ENCODE results near the gene FBXO17.
"Not testable (repeated sequence)": the region's sequence is repeated elsewhere in the genome, so short reads cannot be mapped to it uniquely, and the experiment has no call there.

The FBXO17 gene

DNA sequence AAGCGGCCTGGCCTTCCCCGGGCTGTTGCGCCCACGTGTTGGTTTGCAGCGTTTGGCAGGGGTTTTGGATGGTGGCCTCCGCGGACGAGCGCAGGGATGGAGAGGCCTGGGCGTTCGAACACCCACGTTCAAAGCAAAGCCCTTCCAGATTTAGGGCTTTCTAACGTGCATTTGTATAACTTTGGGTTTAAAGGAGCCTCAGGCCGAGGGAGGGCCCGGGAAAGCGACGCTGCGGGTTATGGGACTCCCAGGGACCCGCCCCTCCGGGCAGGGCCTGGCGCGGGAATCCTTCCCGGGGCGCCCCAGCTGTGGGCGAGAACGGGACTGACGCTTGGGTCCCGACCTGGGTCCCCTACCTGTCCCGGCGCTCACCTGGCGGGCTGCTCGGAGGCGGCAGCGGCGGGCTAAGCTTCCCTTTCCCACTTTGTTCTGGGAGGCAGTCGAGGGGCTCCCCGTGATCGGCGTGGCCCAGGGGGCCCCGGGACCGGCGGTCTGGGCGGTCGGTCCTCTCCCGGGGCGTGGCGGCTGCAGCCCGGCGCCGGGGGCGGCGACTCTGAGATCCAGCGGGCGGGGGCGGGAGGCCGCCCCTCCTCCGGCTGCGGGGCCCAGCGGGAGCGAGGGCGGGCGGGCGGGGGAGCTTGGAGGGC, at the start of gene FBXO17:
Gene FBXO17 (minus strand): TSS at position 529 of the 647 bp plus-strand sequence. CDS start 25,423 bp downstream, outside the sequence.
- no peak for DNase-seq (ENCODE audit: low read depth)

- DNase-seq (ENCODE audit: low read depth): no peak
Observed at GRCh38 chr19:39024875-39025641, 49.5 kb upstream of the FBXO17 start.

- no peak for DNase-seq (ENCODE audit: low read depth)
Observed at GRCh38 chr19:39021063-39021462, 45.5 kb upstream of the FBXO17 start.

GRCh38 chr19:39017646-39018045, 42.1 kb upstream of the FBXO17 start:
- DNase-seq (ENCODE audit: low read depth): no peak

DNA sequence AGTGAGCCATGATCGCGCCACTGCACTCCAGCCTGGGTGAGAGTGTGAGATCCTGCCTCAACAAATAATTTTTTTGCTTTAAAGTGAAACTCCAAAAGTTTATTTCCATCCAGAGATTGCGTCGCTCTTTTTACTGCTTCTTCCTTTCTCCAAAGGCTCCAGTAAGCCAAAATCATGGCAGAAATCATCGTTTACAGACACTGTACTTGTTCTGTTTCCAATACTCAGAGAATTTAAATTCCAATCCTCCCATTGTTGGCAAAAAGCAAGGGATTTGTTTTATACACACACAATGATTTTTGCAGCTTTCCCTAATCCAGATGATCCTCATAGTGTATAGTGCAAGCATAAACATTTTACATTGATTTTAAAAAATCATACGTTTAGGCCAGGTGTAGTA, 41.5 kb upstream of the FBXO17 start:
- DNase-seq (ENCODE audit: low read depth): no peak

DNA sequence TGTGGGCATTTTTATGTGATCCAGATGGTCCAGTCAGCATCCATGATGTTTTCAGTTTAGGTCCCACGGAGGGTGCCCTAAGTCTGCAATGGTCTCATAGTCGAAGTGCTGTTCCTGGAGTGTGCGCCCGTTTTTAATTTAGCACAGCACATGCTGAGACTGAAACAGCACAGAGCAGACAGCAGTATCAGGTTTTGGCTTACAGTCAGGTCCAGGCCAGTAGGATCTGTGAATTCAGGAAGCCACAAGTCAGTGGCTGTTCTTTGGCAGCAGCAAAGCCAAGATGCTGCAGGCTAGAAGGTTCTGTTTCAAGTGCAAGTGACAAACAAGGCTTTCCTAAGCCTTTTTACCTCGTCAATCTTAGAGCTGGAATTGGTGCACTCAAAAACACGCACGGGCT, 38.5 kb upstream of the FBXO17 start:
- no peak for DNase-seq (ENCODE audit: low read depth)

DNA sequence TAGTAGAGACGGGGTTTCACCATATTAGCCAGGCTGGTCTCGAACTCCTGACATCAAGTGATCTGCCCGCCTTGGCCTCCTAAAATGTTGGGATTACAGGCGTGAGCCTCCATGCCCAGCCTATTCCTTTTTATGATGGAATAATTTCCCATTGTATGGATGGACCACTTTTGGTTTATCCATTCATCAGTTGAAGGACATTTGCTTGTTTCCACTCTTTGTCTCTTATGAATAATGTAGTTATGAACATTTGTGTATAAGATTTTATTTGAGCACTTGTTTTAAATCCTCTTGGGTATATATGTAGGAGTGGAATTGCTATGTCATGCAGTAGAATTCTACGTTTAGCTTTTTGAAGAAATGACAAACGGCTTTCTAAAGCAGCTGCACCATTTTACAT, 33.5 kb upstream of the FBXO17 start:
- DNase-seq (ENCODE audit: low read depth): no peak

DNA sequence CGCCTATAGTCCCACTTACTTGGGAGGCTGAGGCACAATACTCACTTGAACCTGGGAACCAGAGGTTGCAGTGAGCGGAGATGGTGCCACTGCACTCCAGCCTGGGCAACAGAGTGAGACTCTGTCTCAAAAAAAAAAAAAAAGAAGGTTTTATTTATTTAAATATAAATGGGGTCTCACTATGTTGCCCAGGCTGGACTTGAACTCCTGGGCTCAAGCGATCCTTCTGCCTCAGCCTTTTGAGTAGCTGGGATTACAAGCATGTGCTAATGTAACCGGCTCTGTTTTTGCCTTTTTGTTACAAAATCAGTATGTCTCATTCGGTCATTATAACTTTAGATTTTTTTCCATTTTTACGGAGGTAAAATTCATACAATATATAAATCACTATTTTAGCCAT, 32.6 kb upstream of the FBXO17 start:
- no peak for DNase-seq (ENCODE audit: low read depth)

GRCh38 chr19:39007096-39007495, 31.6 kb upstream of the FBXO17 start:
- no peak for DNase-seq (ENCODE audit: low read depth)

GRCh38 chr19:39004403-39004802, 28.9 kb upstream of the FBXO17 start:
- no peak for DNase-seq (ENCODE audit: low read depth)

- no peak for DNase-seq (ENCODE audit: low read depth)
Observed at GRCh38 chr19:39003796-39004195, 28.3 kb upstream of the FBXO17 start.

DNA sequence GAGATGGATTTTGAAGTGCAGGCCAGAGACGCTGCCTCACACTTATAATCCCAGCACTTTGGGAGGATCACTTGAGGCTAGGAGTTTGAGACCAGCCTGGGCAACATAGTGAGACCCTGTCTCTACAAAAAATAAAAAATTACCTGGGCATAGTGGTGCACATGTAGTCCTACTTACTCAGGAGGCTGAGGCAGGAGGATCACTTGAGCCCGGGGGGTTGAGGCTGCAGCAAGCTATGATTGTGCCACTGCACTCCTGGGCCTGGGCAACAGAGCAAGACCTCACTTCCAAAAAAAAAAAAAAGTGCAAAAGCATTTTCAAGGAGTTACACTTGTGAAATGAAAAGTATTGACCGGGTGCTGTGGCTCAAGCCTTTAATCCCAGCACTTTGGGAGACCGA, 27.6 kb upstream of the FBXO17 start:
- no peak for DNase-seq (ENCODE audit: low read depth)

DNA sequence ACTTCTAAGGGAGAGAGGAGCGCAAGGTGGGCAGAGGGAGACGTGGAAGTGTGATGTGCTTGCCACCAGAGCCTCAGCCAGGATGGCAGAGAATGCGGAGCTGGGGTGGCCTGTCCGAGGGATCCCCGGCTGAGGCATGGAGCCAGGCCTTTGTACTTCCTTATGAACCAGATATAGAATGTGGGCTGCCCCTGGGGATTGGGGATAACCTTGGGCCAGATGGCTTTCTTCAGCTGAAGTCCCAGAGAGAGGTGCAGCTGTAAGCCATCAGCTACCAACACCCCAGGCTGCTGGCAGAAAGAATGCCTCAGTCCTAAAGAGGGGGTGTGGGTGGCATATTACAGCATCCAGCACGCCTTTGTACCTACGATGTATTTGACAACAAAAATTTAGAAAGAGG, 25.5 kb upstream of the FBXO17 start:
- DNase-seq (ENCODE audit: low read depth): no peak

DNA sequence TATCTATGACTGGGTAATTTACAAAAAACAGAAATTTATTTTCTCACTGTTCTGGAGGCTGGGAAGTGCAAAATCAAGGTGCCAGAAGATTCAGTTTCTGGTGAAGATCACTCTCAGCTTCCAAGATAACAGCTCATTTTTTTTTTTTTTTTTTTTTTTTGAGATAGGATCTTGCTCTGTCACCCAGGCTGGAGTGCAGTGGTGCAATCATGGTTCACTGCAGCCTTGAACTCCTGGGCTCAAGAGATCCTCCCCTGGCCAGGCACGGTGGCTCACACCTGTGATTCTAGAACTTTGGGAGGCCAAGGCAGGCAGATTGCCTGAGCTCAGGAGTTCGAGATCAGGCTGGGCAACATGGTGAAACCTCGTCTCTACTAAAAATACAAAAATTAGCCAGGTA, 22.0 kb upstream of the FBXO17 start:
- not testable (repeated sequence) for DNase-seq (ENCODE audit: low read depth)

- no peak for DNase-seq (ENCODE audit: low read depth)
Observed at GRCh38 chr19:38993271-38993670, 17.7 kb upstream of the FBXO17 start.

DNA sequence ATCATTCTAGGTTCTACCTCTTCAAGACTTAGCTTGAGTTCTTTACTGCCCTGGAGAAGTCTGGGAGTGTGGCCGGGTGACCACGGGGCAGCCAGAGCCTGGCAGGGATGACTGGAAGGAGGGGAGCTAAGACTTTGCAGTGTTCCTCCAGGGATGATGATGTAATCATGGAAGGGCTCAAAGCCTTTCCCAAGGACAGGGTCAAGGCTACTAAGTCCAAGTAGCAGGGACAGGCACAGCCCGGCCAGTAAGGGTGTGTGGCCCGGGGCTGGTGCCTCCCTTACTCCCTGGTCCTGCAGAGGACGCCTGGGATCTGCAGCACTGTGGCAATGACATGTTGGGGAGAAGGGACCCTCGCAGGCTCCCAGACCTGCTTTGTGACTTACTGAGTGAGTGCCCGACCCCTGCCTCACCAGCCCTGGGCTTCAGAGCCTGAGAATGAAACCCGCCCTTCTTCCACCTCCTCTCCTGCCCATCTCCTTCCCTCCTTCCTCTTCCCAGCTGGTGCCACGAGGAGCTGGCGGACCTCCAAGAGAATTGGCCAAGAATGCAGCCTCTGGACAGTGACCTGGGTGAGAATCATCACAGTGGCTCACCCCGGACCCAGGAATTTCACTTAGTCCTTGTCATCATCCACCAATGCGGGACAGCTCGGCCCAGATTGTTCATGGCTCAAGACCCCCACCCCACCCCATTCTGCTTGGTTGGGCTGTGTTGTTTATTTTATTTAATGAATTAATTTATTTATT, 15.6 kb upstream of the FBXO17 start:
- no peak for DNase-seq (ENCODE audit: low read depth)

- not testable (repeated sequence) for DNase-seq (ENCODE audit: low read depth)
Observed at GRCh38 chr19:38989614-38990013, 14.1 kb upstream of the FBXO17 start.

DNA sequence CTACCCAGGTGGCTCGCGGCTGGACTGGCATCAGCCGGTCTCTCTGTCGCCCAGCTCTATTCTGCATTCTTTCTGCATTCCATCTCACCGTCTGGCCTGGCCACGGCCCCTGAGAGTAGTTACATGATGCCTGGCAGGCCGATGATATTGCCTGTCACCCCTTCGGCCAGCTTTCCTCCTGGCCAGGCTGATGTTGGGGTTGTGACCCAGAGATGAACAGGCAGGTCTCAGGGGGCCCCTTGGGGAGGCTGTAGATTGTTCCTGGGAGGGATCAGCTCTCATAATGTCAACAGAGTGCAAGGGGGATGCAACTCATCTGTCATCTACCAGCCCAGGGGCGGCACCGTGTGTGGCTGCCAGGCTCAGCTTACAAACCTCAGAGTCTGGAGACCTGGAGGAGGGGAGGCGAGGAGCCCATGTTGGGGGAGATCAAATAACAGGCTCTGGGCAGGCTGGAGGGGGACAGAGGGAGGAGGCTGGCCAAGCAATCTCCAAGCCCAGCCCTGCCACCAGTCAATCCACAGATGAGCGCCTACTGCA, 13.6 kb upstream of the FBXO17 start:
- no peak for DNase-seq (ENCODE audit: low read depth)

DNA sequence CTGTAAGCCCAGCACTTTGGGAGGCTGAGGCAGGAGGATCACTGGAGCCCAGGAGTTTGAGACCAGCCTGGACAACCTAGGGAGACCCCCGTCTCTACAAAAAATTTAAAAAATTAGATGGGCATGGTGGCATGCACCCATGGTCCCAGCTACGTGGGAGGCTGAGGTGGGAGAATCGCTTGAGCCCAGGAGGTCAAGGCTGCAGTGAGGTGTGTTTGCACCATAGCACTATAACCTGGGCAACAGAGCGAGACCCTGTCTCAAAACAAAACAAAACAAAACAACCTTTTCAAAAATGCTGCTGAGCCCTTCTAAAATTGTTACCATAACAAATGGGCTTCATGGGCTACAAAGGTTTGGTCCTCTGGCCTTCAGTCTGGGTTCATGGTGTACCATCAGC, 13.1 kb upstream of the FBXO17 start:
- DNase-seq (ENCODE audit: low read depth): not testable (repeated sequence)

DNA sequence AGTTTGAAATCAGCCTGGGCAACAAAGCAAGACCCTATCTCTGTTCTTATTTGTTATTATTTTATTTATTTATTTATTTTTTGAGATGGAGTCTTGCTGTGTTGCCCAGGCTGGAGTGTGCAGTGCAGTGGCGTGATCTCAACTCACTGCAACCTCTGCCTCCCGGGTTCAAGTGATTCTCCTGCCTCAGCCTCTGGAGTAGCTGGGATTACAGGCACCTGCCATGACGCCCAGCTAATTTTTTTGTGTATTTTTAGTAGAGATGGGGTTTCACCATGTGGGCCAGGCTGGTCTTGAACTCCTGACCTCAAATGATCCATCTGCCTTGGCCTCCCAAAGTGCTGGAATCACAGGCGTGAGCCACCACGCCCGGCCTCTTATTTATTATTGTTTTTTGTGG, 12.2 kb upstream of the FBXO17 start:
- not testable (repeated sequence) for DNase-seq (ENCODE audit: low read depth)

GRCh38 chr19:38985262-38985661, 9.7 kb upstream of the FBXO17 start:
- DNase-seq (ENCODE audit: low read depth): no peak

GRCh38 chr19:38980583-38981374, 5.2 kb upstream of the FBXO17 start:
- no peak for DNase-seq (ENCODE audit: low read depth)

All from stimulated activated CD8-positive, alpha-beta memory T cell treated with anti-CD3 and anti-CD28 coated beads, Interleukin-12 subunit alpha, Interleukin-12 subunit beta, amount 100 ng/mL, for 1 hour (primary cell).